T-helper 22 cell (primary cell): ENCODE data around the gene ADGRE3.
"Not testable (repeated sequence)": the region's sequence is repeated elsewhere in the genome, so short reads cannot be mapped to it uniquely, and the experiment has no call there.

Experiments
- DNase-seq: peaks from one replicate; pipeline ENCODE4 v3.0.0-alpha.2; 2020; ENCODE audit warnings: low read depth

The ADGRE3 gene

DNA sequence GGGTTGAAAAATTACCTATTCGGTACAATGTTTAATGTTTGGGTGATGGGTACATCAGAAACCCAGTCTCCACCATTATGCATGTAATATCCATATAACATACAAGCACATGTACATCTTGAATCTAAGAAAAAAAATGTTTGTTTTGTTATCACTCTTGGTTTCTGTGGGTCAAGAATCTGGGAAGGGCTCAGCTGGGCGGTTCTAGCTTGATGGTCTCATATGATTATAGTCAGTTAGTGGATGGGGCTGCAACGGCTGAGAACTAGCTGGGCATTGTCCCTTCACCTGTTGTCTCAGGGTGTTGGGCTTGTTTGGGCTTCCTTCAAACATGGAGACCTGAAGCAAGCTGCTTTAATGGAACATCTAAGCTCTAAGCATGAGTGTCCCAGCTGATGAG is 4.7 kb downstream of the ADGRE3 start:
- DNase-seq = no peak

DNA sequence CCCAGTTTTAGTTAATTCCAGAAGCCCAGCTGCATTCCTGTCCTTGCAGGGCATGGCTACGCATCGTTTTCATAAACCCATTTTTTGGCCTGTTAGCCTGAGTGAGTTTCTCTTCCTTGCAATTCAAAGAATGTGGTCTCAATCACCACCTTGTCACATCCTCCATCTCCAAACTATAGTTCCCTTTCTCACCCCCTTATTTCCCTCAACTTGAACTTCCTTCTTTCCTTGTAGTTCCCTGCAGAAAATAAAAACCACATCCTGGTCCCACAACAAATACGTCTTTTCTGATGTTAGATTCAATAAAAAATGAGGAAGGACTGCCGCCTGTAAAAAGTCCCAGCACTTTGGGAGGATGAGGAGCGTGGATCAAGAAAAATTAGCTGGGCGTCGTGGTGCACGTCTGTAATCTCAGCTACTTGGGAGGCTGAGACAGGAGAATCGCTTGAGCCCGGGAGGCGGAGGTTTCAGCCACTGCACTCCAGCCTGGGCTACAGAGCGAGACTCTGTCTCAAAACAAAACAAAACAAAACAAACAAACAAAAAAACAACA is 13.2 kb downstream of the ADGRE3 start:
- no peak for DNase-seq

DNA sequence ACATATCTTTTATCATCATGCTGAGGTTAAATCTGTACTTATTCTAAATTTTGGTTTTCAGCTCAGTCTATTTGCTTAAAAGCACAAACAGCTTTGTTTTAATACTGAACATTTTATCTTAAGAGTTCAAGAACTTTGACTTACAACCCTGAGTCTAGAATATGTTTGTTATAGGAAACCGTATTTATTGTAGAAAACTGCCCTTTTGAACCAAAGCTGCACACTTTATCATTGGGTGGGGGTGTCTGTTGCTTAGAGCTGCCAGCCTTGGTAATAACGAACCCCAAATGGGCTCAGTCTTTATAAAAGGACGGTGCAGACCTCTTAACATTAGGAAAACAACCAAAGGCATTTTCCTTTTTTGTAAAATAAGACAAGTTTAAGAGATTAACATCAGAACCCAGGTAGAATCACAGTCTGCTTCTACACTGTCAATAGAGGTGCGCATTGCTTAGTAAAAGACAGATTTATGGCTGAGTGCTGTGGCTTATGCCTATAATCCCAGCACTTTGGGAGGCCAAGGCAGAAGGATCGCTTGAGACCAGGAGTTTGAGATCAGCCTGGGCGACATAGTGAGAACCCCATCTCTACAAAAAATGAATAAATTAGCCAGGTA is 14.7 kb downstream of the ADGRE3 start:
- no peak for DNase-seq

DNA sequence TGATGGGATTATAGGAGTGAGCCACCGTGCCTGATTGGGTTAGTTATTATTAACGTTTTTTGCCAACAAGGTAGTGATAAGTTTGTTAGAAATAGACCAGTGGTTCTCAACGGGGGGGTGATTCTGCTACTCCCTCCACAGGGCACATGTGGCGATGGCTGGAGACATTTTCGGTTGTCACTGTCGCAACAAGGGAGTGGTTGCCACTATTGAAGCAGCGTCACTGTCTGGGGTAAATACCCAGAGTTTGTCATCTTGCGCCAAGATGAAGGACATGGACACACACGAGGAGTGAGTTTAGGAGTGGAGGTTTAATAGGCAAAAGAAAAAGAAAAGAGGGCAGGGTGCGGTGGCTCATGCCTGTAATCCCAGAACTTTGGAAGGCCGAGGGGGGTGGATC is 18.9 kb downstream of the ADGRE3 start:
- no peak for DNase-seq

DNA sequence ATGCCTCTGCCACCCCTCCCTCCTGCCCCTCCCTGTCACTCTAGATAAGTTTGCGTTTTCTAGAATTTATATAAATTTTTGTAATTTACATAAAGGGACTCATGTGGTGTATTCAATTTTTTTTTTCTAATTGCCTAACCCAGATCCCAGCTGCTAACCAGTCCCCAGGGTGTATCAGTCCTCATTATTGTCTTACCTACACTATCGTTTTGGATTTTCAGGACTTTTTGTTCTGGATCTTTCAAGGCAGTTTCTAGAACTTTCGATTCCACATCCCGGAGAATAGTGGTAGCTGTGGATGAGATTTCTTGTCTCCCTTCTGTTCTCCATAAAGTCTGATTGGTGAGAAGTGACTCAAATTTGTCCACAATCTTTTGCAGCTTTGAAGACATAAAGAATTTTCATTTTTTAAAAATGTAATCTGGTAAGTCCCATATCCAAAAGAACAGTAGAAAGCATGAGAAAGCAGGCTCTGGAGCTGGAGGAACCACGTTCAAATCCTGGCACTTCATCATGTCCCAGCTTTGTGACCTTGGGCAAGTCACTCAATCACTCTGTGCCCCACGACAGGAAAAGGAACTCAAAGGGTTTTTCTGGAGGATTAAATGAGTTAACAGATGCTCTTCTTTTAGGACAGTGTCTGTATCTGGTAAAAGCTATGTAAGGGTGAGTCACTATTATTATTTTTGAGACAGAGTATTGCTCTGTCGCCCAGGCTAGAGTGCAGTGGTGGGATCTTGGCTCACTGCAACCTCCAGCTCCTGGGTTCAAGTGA is 19.7 kb downstream of the ADGRE3 start:
- no peak for DNase-seq

DNA sequence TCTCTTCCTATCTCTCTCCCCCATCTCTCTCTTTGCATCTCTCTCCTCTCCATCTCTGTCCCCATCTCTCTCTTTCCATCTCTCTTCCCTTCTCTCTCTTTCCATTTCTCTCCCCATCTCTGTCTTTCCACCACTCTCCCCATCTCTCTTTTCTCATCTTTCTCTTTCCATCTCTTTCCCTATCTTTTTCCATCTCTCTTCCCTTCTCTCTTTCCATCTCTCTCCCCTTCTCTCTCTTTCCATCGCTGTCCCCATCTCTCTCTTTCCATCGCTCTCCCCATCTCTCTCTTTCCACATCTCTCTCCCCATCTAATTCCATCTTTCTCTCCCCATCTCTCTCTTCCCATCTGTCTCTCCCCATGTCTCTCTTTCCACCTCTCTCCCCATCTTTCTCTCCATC is 24.5 kb downstream of the ADGRE3 start:
- no peak for DNase-seq

DNA sequence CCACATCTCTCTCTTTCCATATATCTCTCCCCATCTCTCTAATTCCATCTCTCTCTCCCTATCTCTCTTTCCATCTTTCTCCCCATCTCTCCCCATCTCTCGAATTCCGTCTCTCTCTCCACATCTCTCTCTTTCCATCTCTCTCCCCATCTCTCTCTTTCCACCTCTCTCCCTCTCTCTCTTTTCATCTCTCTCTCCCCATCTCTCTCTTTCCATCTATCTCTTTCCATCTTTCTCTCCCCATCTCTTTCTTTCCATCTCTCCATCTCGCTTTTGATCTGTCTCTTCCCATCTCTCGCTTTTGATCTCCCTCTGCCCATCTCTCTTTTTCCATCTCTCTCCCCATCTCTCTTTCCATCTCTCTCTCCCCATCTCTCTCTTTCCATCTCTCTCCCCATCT is 25.6 kb downstream of the ADGRE3 start:
- no peak for DNase-seq

DNA sequence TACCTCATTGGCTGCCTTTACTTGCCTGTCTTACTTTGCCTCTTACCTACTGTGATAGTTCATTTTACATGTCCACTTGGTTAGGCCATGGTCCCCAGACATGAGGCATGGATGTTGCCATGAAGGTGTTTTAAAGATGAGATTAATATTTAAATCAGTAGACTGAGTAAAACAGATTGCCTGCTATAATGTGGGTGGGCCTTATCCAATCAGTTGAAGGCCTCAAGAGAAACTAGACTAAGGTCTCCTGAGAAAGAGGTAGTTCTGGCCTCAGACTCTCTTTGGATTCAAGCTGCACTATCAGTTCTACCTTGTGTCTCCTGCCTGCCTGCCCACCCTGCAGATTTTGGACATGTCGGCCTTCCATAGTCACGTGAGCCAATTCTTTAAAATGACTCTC is 26.1 kb downstream of the ADGRE3 start:
- no peak for DNase-seq

DNA sequence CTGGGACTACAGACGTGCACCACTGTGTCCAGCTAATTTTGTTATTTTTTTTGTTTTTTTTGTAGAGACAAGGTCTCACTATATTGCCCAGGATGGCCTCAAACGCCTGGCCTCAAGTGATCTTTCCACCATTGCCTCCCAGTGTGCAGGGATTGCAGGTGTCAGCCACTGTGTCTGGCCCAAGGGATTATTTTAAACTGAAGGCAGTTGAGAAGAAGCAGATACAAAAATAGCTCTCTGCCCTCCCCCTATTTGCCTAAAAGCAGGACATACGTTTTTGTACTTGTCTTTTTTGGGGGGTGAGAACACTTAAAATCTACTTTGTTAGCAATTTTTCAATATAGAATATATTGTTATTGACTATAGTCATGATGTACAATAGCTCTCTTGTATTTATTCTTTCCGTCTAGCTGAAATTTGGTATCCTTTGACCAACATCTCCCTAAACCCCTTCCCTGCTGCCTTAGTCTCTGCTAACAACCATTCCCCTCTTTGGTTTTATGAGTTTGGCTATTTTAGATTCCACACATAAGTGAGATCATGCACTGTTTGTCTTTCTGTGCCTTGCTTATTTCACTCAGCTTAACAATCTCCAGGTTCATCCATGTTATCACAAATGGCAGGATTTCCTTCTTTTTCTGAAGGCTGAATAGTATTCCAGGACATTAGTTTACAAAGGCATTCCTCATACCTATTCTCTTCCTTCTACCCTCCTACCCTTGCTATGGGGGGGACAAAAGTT is 34.9 kb downstream of the ADGRE3 start:
- DNase-seq = no peak

DNA sequence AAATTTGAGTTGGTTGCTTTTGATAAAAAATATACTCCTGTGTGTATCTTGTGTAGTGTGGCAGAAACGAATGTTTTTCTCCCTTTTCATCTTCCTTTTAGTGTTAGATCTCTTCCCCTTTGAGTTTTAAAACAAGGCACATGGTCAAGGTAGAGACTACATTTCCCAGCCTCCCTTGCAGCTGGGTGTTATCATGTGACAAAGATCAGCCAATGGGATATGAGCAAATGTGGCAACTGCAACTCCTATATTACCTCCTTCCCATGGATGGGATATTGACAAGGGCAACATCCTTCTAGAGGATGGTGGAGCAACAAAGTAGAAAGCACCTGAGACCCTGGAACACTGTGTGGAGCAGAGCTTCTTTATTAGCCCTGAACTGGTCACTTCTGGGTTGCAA is 42.4 kb downstream of the ADGRE3 start:
- DNase-seq = no peak

DNA sequence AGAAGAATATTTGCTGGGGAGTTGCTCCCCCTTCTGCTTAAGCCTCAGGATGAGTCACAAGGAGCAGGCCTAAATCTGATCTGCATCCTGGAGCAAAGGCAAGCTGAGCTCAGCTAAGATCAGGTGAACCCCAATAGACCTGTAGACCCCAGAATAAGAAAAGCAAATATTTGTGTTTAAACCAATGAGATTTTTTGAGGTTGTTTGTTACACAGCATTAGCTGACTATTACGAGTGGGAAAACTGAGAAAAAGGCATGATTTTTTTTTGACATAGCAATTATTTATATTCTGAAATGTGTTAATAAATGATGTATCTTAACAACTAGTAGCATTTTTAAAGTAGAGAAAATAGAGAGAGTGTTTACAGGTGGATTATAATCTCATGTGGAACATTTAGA is 45.1 kb downstream of the ADGRE3 start:
- DNase-seq = no peak

DNA sequence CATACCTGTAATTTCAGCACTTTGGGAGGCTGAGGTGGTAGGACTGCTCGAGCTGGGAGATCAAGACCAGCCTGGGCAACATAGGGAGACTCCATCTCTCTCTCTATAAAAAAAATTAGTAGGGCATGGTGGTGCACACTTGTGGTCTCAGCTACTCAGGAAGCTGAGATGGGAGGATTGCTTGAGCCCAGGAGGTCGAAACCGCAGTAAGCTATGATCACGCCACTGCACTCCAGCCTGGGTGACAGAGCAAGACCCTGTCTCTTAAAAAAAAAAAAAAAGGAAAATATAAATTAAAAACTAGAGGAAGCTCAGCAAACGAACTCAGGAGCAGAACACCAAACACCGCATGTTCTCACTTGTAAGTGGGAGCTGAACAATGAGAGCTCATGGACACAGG is 50.2 kb downstream of the ADGRE3 start:
- DNase-seq = not testable (repeated sequence)

DNA sequence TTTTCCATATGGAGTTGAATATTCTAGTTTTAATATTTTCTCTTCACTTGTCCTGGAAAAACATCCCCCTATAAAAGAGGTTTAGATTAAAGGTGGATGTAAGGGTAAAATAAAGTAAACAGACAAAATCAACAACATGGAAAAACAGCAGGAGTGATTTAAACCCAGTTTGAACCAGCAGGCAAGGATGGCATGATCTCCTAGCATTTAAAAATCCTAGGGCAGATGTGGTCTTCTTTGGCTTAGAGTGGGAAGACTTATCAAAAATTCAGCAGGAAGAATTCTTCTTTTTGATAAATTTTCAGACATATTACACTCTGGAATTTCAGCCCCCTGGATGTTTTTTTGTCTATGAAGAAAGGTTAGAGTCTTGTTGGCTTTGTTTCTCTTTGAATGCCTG is 55.2 kb downstream of the ADGRE3 start:
- DNase-seq = no peak

DNA sequence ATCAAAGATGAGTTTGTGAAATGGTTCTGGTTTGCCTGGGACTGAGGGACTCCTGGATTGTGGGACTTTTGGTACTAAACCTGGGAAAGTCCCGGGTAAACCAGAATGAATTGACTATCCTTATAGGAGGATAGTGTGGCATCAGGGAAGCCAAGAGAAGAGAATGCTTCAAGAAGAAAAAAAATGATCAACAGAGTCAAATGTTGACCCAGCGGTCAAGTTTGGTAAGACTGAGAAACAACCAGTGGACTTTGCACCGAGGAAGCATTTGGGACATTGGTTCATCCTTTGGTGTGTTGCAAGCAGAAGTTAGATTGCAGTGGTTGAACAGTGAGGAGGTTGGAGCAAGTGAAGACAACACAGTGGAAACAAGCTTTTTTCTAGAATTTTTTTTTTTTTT is 58.2 kb downstream of the ADGRE3 start:
- no peak for DNase-seq

DNA sequence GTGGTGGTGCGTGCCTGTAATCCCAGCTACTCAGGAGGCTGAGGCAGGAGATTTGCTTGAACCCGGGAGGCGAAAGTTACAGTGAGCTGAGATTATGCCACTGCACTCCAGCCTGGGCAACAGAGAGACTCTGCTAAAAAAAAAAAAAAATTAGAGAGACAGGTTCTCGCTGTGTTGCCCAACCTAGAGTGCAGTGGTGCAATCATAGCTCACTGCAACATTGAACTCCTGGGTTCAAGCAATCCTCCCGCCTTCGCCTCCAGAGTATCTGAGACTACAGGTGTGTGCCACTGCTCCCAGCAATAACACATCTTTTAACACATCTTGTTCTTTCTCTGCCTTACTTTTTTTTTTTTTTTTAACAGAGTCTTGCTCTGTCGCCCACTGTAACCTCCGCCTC is 59.0 kb downstream of the ADGRE3 start:
- DNase-seq = no peak

DNA sequence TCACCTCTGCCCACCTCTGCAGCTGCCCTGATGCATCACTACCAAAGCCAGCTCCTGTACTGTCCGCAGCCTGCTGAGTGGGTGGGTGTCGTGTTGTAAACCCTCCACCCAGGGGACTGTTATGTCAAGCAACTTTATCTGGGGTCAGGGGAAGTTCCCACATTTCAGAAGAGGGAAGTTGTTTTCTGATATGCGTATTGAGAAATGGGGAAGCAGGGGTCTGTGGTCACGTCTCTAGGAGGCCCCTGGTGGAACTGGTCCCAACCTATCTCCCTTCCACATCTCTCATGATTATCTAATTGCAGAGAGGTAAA is 60.6 kb downstream of the ADGRE3 start:
- no peak for DNase-seq

DNA sequence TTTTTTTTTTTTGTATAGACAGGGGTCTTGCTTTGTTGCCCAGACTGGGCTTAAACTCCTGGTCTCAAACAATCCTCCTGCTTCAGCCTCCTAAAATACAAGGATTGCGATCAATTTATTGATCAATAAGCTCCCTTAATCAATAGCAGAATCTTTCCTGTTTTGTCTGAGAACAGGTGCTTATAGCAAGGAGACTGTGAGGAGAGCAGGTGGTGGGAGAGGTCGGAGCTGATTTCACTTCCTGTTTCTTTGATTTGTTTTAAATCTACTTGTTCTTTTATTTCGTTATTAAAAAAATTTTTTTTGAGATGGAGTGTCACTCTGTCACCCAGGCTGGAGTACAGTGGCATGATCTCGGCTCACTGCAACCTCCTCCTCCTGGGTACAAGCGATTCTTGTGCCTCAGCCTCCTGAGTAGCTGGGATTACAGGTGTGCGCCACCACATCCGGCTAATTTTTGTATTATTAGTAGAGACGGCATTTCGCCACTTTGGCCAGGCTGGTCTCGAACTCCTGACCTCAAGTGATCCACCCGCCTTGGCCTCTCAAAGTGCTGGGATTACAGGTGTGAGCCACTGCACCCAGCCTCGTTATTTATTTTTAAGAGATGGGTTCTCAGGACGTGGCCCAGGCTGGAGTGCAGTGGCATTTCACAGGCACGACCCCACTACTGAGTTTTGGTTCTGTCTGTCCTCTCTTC is 61.1 kb downstream of the ADGRE3 start:
- DNase-seq = not testable (repeated sequence)

DNA sequence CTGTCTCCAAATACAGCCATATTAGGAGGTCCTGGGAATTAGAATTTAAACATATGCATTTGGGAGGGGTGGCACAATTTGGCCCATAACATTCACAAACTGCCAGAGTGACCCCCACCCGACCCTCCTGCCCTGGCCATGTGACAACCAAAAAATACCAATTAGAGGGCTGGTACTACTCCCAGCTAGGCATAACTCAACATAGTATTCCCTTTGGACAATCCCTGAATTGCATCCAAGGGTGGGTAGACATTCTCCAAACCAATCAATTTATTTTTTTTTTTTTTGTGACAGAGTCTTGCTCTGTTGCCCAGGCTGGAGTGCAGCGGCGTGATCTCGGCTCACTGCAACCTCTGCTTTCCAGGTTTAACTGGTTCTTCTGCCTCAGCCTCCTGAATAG is 62.0 kb downstream of the ADGRE3 start:
- no peak for DNase-seq

DNA sequence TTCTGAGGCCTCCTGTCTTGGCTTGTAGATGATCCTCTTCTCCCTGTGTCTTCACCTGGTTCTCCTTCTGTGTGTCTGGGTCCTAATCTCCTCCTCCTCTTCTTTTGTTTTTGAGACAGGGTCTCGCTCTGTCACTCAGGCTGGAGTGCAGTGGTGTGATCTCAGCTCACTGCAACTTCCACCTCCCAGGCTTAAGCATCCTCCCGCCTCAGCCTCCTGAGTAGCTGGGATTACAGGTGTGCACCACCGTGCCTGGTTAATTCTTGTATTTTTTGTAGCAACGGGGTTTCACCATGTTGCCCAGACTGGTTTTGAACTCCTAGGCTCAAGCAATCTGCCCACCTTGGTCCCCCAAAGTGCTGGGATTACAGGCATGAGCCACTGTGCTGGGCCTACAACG is 62.4 kb downstream of the ADGRE3 start:
- not testable (repeated sequence) for DNase-seq

DNA sequence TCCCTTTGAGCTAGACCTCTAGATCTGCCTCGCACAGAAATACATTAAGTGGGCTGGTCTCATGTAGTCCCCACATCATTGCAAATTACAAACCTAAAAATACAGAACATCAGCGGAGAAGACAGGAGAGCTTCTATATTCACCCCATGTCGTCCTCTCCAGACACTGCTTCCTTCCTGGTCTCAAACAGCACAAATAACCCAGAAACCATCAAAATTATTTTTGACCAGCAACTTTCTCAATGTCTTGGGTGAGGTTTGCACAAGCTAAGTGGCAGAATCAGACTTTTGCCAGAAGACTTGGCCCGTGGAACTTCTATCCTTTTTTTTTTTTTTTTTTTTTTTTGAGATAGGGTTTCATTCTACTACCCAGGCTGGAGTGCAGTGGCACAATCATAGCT is 63.6 kb downstream of the ADGRE3 start:
- no peak for DNase-seq

DNA sequence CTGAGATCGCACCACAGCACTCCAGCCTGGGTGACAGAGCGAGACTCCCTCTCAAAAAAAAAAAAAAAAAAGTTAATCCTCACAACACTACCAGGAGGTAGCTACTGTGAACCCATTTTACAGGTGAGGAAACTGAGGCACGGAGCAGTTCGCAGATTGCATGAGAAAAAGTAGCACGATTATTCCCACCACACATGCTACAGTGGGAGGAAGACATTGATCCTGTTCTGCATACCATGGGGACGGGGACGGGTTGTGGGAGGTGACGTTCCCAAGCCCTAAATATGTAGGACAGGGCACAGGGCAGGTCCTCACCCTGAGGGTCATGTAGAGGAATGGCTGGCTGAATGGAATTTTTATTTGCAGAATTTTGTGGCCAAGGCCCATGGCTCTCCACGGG is 68.0 kb downstream of the ADGRE3 start:
- no peak for DNase-seq

DNA sequence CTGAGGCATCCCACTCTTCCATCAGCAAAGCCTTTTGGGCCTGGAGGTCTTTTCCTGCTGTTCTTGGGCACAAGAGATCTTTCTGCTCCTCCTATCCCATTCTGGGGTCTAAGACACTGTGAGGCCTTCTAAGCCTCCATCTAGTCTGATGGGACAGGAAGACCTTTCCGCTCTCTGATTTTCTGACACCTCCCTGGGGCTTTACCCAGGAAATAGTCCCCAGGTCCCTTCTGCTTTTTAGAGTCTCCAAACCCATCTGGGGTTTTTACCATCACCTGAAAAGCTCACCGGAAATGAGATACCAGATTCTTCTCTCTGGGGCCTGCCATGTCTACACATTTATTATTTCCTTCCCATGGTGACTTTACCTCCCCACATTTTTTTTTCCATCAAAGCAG is 70.7 kb downstream of the ADGRE3 start:
- no peak for DNase-seq
